Pancreas (tissue), 10 donors: ENCODE data around the gene GPC1. TPM values are rescaled to one million over a fixed set of nuclear protein-coding genes. Genes with fewer than 3 reads are reported as not detected.

Experiments
- ATAC-seq, 4 donors: fragments of 200-7000 bp; cut with Tn5 transposase; one replicate each; pipeline versions ENCODE4 v1.8.0 to v1.9.1; 2020; ENCODE audit warnings: mild to moderate bottlenecking in 4 of 4, moderate library complexity in 4 of 4
- DNase-seq, 6 donors: peaks; one replicate each; pipeline ENCODE4 v3.0.0-alpha.2; 2020
- FAIRE-seq: peaks from 2 replicates; lab custom pipeline; 2012; peaks lifted over from hg19 to GRCh38; lab: Jason Lieb, UNC
- H3K27ac ChIP-seq, 4 donors: fragments of 200-600 bp; sonication (generic); 1 replicate in 3 of 4; 2 replicates in 1 of 4; pipeline versions ENCODE4 v1.5.0 to v1.8.0; 2020
- H3K27me3 ChIP-seq, 4 donors: fragments of 200-600 bp; one replicate each; pipeline ENCODE4 v1.8.0; 2021
- H3K36me3 ChIP-seq, 3 donors: fragments of 200-600 bp; sonication (generic) in 1 of 3; one replicate each; pipeline versions ENCODE4 v1.5.0 to v1.8.0; 2020 to 2021
- H3K4me1 ChIP-seq, 3 donors: fragments of 200-600 bp; one replicate each; pipeline ENCODE4 v1.8.0; 2021
- H3K4me3 ChIP-seq, 4 donors: fragments of 200-600 bp; sonication (generic) in 2 of 4; one replicate each; pipeline versions ENCODE4 v1.5.0 to v1.8.0; 2020 to 2021
- H3K9me3 ChIP-seq, 4 donors: fragments of 200-600 bp; one replicate each; pipeline ENCODE4 v1.8.0; 2021
- WGBS, 2 donors: extraction: QIAGEN DNeasy Blood & Tissue Kit; methylation state at CpG; one replicate each; pipeline ENCODE4 v1.1.7; 2013; 5-methylcytosine and 5-hydroxymethylcytosine counted together
- intact Hi-C, 3 donors: fragments of 100-400 bp; cut with DNase I; formaldehyde crosslinking; loops; one replicate each; pipeline versions ENCODE4 v1.11.1 to v1.14.2; 2022
- polyA plus RNA-seq, 2 donors: library from polyadenylated mRNA; stranded (reverse); fragments of 200-250 nt; gene quantifications; one replicate each; pipeline ENCODE4 v1.2.3, GENCODE V29; 2013
- total RNA-seq, 6 donors: library from RNA; stranded (reverse); fragmentation: NEBNext Ultra II Directional in 4 of 6; extraction: Animal tissue kit (Norgen Biotek cat#: 25700) in 4 of 6; gene quantifications; one replicate each; pipeline versions ENCODE4 v1.2.1 to v1.2.4, GENCODE V29; 2021 to 2023
- TF ChIP-seq, protein P1 (sequence below), 4 donors: fragments of 200-600 bp; sonication (generic) in 3 of 4; IDR thresholded peaks; one replicate each; pipeline versions ENCODE4 v1.5.0 to v1.8.0; 2021; ENCODE audit warnings: antibody characterized with exemption in 4 of 4
- donor health status: healthy with polysubstance abuse.
- donor health status: DM: no; HTN: no; CAD: no; lungs with moderate emphysema.
- donor health status: DM: no; HTN: no; CAD: no.
- donor health status: control.
- donor health status: control.
- donor health status: Bipolar disorder and iron deficiency.
- donor health status: DM: yes; HTN: yes; CAD: no.
- donor health status: DM: no; HTN: no; CAD: no.
- donor health status: DM: no; HTN: no; CAD: no.
- donor health status: DM: yes; HTN: yes; CAD: no.

The GPC1 gene
- total and polyA plus RNA-seq, 8 donors, result 11.7 to 37.6 (median 18.0) TPM

GRCh38 chr2:240427729-240428128 is 7.7 kb upstream of the GPC1 start:
- no peaks in the 10 kb centered on the region for H3K9me3 ChIP-seq
- no peak for DNase-seq
- intact Hi-C loops, result no loop called here

DNA sequence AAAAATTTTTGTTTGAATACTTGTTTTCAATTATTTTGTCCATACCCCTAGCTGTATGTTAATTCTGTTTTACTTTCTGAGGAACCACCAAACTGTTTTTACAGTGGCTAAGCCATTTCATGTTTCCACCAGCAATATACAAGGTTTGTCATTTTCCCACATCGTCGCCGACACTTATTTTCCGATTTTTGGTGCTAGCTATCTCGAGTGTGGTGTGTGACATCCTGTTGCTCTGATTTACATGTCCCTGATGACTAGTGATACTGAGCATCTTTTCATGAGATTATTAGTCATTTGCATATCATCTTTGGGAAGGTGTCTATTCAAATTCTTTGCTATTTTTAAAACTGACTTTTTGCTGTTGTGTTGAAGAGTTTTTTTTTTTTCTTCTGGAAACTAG is 7.2 kb upstream of the GPC1 start:
- H3K4me1 ChIP-seq, result peaks cover 0 to 10% (median 0%) of the 10 kb centered on the region in 3 donors
- DNase-seq, result peak in 1 of 6 donors; percentile 5

More at GRCh38 chr2:240427729-240428128, 7.7 kb upstream of the GPC1 start:
- no peaks in the 10 kb centered on the region for H3K36me3 ChIP-seq
- TF ChIP-seq, protein P1, sequence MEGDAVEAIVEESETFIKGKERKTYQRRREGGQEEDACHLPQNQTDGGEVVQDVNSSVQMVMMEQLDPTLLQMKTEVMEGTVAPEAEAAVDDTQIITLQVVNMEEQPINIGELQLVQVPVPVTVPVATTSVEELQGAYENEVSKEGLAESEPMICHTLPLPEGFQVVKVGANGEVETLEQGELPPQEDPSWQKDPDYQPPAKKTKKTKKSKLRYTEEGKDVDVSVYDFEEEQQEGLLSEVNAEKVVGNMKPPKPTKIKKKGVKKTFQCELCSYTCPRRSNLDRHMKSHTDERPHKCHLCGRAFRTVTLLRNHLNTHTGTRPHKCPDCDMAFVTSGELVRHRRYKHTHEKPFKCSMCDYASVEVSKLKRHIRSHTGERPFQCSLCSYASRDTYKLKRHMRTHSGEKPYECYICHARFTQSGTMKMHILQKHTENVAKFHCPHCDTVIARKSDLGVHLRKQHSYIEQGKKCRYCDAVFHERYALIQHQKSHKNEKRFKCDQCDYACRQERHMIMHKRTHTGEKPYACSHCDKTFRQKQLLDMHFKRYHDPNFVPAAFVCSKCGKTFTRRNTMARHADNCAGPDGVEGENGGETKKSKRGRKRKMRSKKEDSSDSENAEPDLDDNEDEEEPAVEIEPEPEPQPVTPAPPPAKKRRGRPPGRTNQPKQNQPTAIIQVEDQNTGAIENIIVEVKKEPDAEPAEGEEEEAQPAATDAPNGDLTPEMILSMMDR (IDR thresholded peaks at IDR 0.05), result no peak
- WGBS, 2 donors, result 89 to 93% methylated on average over 6 of the region's 6 CpGs
- H3K4me3 ChIP-seq, result no peak overlapping the region
- peaks cover 0 to 10% (median 0%) of the 10 kb centered on the region in 3 donors for H3K4me1 ChIP-seq
- no peak for FAIRE-seq
- no peak for ATAC-seq
- peak overlapping the region; percentile 39 to 84 (median 58) for H3K27ac ChIP-seq
- no peaks in the 10 kb centered on the region for H3K27me3 ChIP-seq

DNA sequence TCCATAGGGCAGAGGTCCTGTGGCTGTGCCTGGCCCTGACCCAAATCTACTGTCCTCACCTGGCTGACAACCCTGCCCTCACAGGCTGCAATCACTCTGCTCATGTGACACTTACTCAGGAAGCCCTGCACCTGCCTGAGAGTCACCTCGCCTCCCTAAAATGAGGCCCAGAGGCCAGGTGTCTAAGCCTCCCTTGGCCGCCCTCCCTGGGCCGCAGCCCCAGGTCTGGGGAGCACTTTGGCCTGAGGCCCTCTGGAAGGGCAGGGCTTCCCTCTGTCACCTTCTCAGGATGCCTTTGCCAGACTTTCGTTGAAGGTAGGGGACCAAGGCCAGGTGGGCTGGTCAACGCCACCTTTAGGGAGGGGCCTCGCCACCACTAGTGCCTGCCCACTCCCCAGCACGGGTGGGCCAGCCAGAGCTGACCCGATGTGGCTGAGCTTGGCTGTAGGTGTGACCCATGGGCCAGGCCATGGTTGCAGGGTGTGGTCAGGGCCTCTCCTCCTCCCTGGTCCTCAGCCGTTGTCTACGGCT is 6.1 kb upstream of the GPC1 start:
- H3K27ac ChIP-seq, result no peak overlapping the region
- FAIRE-seq, result no peak
- H3K4me1 ChIP-seq, result peaks cover 0 to 10% (median 0%) of the 10 kb centered on the region in 3 donors
- no peaks in the 10 kb centered on the region for H3K36me3 ChIP-seq
- no peak for ATAC-seq
- TF ChIP-seq, protein P1 (IDR thresholded peaks at IDR 0.05), result no peak
- DNase-seq, result peak in 5 of 6 donors; percentile 6 to 45 (median 16)
- H3K9me3 ChIP-seq, result no peaks in the 10 kb centered on the region
- 78 to 86% methylated on average over 10 of the region's 10 CpGs for WGBS, 2 donors
- intact Hi-C loops, result no loop called here
- H3K27me3 ChIP-seq, result no peaks in the 10 kb centered on the region
- H3K4me3 ChIP-seq, result no peak overlapping the region

More for the DNA sequence above, 7.2 kb upstream of the GPC1 start:
- Histone ChIP-seq H3K27me3 (no peaks in the 10 kb centered on the region), H3K4me3 (no peak overlapping the region), H3K36me3 (no peaks in the 10 kb centered on the region), H3K9me3 (no peaks in the 10 kb centered on the region), H3K27ac (no peak overlapping the region)
- intact Hi-C loops, result no loop called here
- TF ChIP-seq, protein P1 (IDR thresholded peaks at IDR 0.05), result no peak
- no peak for ATAC-seq
- no peak for FAIRE-seq
- 88 to 94% methylated on average over 5 of the region's 5 CpGs for WGBS, 2 donors

DNA sequence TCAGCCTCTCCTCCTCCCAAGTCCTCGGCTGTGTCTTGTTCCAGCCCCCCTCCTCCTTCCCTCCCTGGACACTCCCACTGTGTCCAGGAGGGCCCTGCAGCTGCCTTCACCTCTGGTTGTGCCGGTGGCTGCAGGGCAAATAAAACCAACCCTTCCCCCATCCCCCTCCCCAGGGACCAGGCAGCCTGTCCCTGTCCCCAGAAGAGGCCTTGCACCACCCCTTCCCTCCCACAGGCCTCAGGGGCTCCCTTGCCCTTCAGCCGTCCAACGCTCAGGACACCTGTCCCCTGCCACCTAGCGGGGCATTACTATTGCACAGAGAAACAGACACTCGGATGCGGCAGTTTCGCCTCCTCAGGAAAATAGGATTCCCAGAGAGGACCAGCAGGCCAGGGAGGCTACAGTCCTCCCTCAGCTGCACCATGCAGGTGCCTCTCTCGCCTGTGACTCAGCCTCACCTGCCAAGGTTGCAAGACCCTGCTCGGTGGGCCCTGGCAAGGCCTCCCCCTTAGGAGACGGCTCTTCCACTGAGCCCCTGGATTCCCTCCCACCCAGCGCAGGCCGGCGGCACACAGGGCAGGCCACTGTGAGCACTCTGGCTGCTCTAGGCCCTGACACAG is 5.5 kb upstream of the GPC1 start:
- Histone ChIP-seq H3K36me3 (no peaks in the 10 kb centered on the region), H3K27ac (no peak overlapping the region), H3K9me3 (no peaks in the 10 kb centered on the region), H3K27me3 (no peaks in the 10 kb centered on the region), H3K4me1 (peaks cover 0 to 10% (median 0%) of the 10 kb centered on the region in 3 donors), H3K4me3 (no peak overlapping the region)
- TF ChIP-seq, protein P1 (IDR thresholded peaks at IDR 0.05), result no peak
- no peak for FAIRE-seq
- intact Hi-C loops, result no loop called here
- peak in 5 of 6 donors; percentile 8 to 64 (median 28) for DNase-seq
- ATAC-seq, result no peak
- WGBS, 2 donors, result 85 to 90% methylated on average over 14 of the region's 14 CpGs

GRCh38 chr2:240430595-240430994 is 4.9 kb upstream of the GPC1 start:
- ATAC-seq, result no peak
- DNase-seq, result peak in 5 of 6 donors; percentile 5 to 45 (median 12)
- intact Hi-C loops, result no loop called here
- Histone ChIP-seq H3K36me3 (no peaks in the 10 kb centered on the region), H3K27me3 (no peaks in the 10 kb centered on the region), H3K4me1 (peaks cover 0 to 10% (median 0%) of the 10 kb centered on the region in 3 donors), H3K27ac (no peak overlapping the region), H3K9me3 (no peaks in the 10 kb centered on the region), H3K4me3 (no peak overlapping the region)
- WGBS, 2 donors, result 80 to 83% methylated on average over 5 of the region's 5 CpGs
- TF ChIP-seq, protein P1 (IDR thresholded peaks at IDR 0.05), result no peak
- FAIRE-seq, result no peak
